CD14-positive monocyte (primary cell): Measurements from ENCODE around the gene CACNA1B. TPM values are rescaled to one million over a fixed set of nuclear protein-coding genes. Genes with fewer than 3 reads are reported as not detected.

Experiments used
- DNase-seq, 3 donors: peaks; one replicate each; pipeline ENCODE4 v3.0.0-alpha.2; 2011 to 2022
- H2AFZ ChIP-seq: 2 replicates; pipeline ENCODE4 v1.6.0; 2012; ENCODE audit warnings: mild to moderate bottlenecking, low read depth, low read length, inconsistent platforms; ENCODE audit not compliant: insufficient read depth, poor library complexity, severe bottlenecking
- H3K27ac ChIP-seq, 2 donors: 1 replicate in 1 of 2; 2 replicates in 1 of 2; pipeline ENCODE4 v1.5.1; 2012 to 2013; ENCODE audit warnings: low read length in 2 of 2, control low read depth in 1 of 2, inconsistent platforms in 1 of 2, low read depth in 1 of 2, mild to moderate bottlenecking in 1 of 2
- H3K27me3 ChIP-seq, 2 donors: one replicate each; pipeline versions ENCODE4 v1.6.0 to v1.6.1; 2011 to 2013; ENCODE audit warnings: low read length in 2 of 2; ENCODE audit not compliant: control insufficient read depth in 2 of 2, insufficient read depth in 2 of 2
- H3K36me3 ChIP-seq, 2 donors: replicated peaks in 1 of 2; 1 replicate in 1 of 2; 2 replicates in 1 of 2; pipeline versions ENCODE4 v1.5.1 to v1.6.1; 2012 to 2013; ENCODE audit warnings: low read length in 2 of 2, control low read depth in 1 of 2, inconsistent platforms in 1 of 2, mild to moderate bottlenecking in 1 of 2; ENCODE audit not compliant: insufficient read depth in 2 of 2, control insufficient read depth in 1 of 2
- H3K4me1 ChIP-seq, 2 donors: 1 replicate in 1 of 2; 2 replicates in 1 of 2; pipeline versions ENCODE4 v1.5.1 to v1.6.1; 2012 to 2013; ENCODE audit warnings: low read length in 2 of 2, control low read depth in 1 of 2, inconsistent platforms in 1 of 2, mild to moderate bottlenecking in 1 of 2, moderate library complexity in 1 of 2; ENCODE audit not compliant: insufficient read depth in 2 of 2, control insufficient read depth in 1 of 2
- H3K4me2 ChIP-seq: replicated peaks from 2 replicates; pipeline ENCODE3; 2012; ENCODE audit warnings: low read length, moderate library complexity, mild to moderate bottlenecking; ENCODE audit not compliant: poor library complexity, severe bottlenecking; ENCODE audit errors: extremely low read depth
- H3K4me3 ChIP-seq, 3 experiments: fragments of 200-600 bp in 1 of 3; sonication (generic) in 1 of 3; replicated peaks in 1 of 3; 1 replicate in 2 of 3; 2 replicates in 1 of 3; pipeline ENCODE4 v1.5.1; 2011 to 2013; ENCODE audit warnings: low read length in 3 of 3, mild to moderate bottlenecking in 3 of 3, control low read depth in 2 of 3, low read depth in 2 of 3, inconsistent platforms in 1 of 3, moderate library complexity in 1 of 3
- H3K79me2 ChIP-seq: 2 replicates; pipeline ENCODE4 v1.6.0; 2012; ENCODE audit warnings: mild to moderate bottlenecking, control low read depth, inconsistent platforms, low read length, moderate library complexity; ENCODE audit not compliant: insufficient read depth
- H3K9ac ChIP-seq: 2 replicates; pipeline ENCODE4 v1.6.0; 2017; ENCODE audit warnings: low read length, mild to moderate bottlenecking; ENCODE audit not compliant: insufficient read depth, poor library complexity, severe bottlenecking
- H3K9me3 ChIP-seq, 2 donors: replicated peaks in 1 of 2; 1 replicate in 1 of 2; 2 replicates in 1 of 2; pipeline versions ENCODE4 v1.5.1 to v1.6.1; 2012 to 2013; ENCODE audit warnings: low read length in 2 of 2, control low read depth in 1 of 2; ENCODE audit not compliant: control insufficient read depth in 1 of 2, insufficient read depth in 1 of 2
- H4K20me1 ChIP-seq: 2 replicates; pipeline ENCODE4 v1.6.0; 2012; ENCODE audit warnings: mild to moderate bottlenecking, low read length, control low read depth, moderate library complexity; ENCODE audit not compliant: insufficient read depth
- H3K27ac Mint-ChIP-seq, 7 donors: one replicate each; pipeline ENCODE4 v1.8.0; 2020; ENCODE audit warnings: mild to moderate bottlenecking in 7 of 7, mixed read lengths in 7 of 7, moderate library complexity in 6 of 7, inconsistent platforms in 2 of 7
- H3K27me3 Mint-ChIP-seq, 3 donors: one replicate each; pipeline ENCODE4 v1.8.0; 2021 to 2022; ENCODE audit warnings: low read depth in 3 of 3, mild to moderate bottlenecking in 3 of 3, mixed read lengths in 3 of 3, moderate library complexity in 3 of 3, inconsistent platforms in 1 of 3
- H3K36me3 Mint-ChIP-seq, 2 donors: one replicate each; pipeline ENCODE4 v1.8.0; 2020; ENCODE audit warnings: mixed read lengths in 2 of 2, inconsistent platforms in 1 of 2, mild to moderate bottlenecking in 1 of 2
- H3K4me1 Mint-ChIP-seq: one replicate; pipeline ENCODE4 v1.8.0; 2020; ENCODE audit warnings: mild to moderate bottlenecking, mixed read lengths
- H3K4me3 Mint-ChIP-seq, 2 donors: one replicate each; pipeline ENCODE4 v1.8.0; 2020; ENCODE audit warnings: mild to moderate bottlenecking in 2 of 2, mixed read lengths in 2 of 2, moderate library complexity in 1 of 2
- H3K9me3 Mint-ChIP-seq, 7 donors: one replicate each; pipeline ENCODE4 v1.8.0; 2020 to 2022; ENCODE audit warnings: mixed read lengths in 7 of 7, mild to moderate bottlenecking in 6 of 7, moderate library complexity in 6 of 7, inconsistent platforms in 2 of 7
- CTCF ChIP-seq: fragments of 200-600 bp; IDR thresholded peaks from one replicate; pipeline ENCODE4 v1.8.0; 2022; ENCODE audit warnings: antibody characterized with exemption, mild to moderate bottlenecking
- WGBS: methylation state at CpG from one replicate; pipeline ENCODE4 v1.1.5; 2013; ENCODE audit warnings: missing lambda C conversion rate; ENCODE audit not compliant: insufficient coverage; 5-methylcytosine and 5-hydroxymethylcytosine counted together
- intact Hi-C, 2 donors: fragments of 100-400 bp; cut with micrococcal nuclease; formaldehyde crosslinking; loops; one replicate each; pipeline versions ENCODE4 v1.15.0 to v1.15.1; 2023
- polyA plus RNA-seq, 3 donors: library from polyadenylated mRNA; depleted of rRNA in 1 of 3; unstranded in 2 of 3; stranded (reverse) in 1 of 3; fragments of 300-500 nt in 2 of 3; fragments of >200 nt in 1 of 3; fragmentation: Illumina TruSeq in 2 of 3; gene quantifications; 1 replicate in 2 of 3; 2 replicates in 1 of 3; pipeline ENCODE4 v1.2.3, GENCODE V29; 2012 to 2021

Gene CACNA1B
- polyA plus RNA-seq, 3 donors = not detected

DNA sequence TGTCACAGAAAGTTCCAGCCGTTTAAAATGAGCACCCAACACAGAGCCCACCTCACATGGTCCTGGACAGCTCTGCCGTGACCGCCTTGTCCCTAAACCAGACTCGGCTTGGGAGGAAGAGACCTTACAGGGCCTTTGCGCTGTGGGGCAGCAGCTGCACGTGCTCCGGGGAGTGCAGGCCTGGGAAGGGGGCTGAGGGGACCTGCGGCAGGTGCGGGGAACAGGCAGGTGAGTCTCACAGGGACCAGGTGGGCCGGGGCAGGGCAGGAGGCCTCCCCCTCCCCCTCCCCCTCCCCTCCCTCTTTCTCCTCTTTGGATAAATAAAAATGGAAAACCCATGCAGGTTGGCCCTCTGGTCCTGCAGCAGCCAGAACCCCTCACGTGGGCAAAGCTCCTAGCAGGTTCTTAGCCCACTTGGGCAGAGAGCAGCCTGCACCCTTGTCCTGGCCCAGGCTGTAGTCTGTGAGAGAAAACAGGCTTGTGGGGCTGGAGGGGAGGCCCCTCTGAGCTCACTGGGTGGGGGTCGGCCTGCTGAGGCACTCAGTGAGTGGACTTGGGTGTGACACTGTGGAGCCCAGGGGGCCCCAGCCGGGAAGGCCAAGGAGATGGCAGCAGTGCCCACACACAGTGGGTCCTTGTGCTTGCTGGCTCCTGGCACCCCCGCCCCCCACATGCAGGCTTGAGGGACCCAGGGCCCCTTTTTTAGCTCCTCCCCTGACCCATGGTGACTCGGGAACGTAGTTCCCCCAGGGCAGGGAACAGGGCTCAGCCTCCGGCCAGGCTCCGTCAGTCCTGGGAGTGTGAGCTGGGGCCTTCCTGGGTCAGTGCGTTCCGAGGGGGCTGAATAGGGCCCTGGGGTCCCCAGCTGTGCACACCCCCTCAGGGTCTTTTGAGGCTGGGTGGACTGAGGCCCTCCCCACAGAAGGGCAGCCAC is 40.0 kb upstream of the CACNA1B start:
- Mint-ChIP-seq H3K36me3 (peaks cover 26 to 40% of the 10 kb centered on the region in 2 donors), H3K27me3 (peaks cover 0 to 2% (median 0%) of the 10 kb centered on the region in 3 donors), H3K4me3 (no peak overlapping the region), H3K9me3 (peaks cover 5 to 21% (median 9%) of the 10 kb centered on the region in 7 donors), H3K4me1 (no peaks in the 10 kb centered on the region), H3K27ac (peak overlapping the region in 1 of 7 donors; percentile 16)
- WGBS = 96% methylated on average over 11 of the region's 20 CpGs
- H3K27me3 ChIP-seq = no peaks in the 10 kb centered on the region
- H3K36me3 ChIP-seq = peaks cover 39 to 47% of the 10 kb centered on the region in 2 donors
- intact Hi-C loops = no loop called here
- peaks cover 0 to 19% of the 10 kb centered on the region in 2 donors for H3K9me3 ChIP-seq
- DNase-seq = no peak
- H3K9ac ChIP-seq = no peak overlapping the region
- TF ChIP-seq CTCF = no peak
- no peak overlapping the region for H3K4me3 ChIP-seq
- H4K20me1 ChIP-seq = no peaks in the 10 kb centered on the region
- H3K27ac ChIP-seq = no peak overlapping the region
- no peaks in the 10 kb centered on the region for H3K4me1 ChIP-seq
- no peak overlapping the region for H3K4me2 ChIP-seq
- H2AFZ ChIP-seq = no peak overlapping the region
- H3K79me2 ChIP-seq = no peaks in the 10 kb centered on the region

DNA sequence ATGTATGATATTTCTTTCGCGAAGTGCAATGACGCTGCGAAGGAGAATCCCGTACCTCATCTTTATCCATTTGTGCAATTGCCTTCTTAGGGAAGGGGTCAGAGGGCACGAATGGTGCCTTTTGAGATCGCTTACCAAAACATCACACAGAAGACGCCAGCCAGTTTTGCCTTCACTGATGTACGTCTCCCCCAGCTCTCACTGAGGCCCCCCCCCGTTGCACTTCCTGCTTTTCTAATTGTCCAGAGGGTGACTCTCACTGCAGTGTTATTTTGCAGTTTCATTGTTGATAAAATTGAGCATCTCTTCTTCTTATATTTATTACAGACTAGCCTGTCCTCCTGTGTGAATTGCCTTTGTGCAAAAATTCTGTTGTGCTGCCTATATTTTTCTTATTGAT is 39.0 kb upstream of the CACNA1B start:
- Histone ChIP-seq H3K9me3 (peaks cover 0 to 19% of the 10 kb centered on the region in 2 donors), H4K20me1 (no peaks in the 10 kb centered on the region), H3K4me1 (no peaks in the 10 kb centered on the region), H3K79me2 (no peaks in the 10 kb centered on the region), H3K4me2 (no peak overlapping the region), H3K4me3 (no peak overlapping the region), H2AFZ (no peak overlapping the region), H3K36me3 (peaks cover 29 to 37% of the 10 kb centered on the region in 2 donors), H3K27ac (no peak overlapping the region), H3K27me3 (no peaks in the 10 kb centered on the region), H3K9ac (no peak overlapping the region)
- intact Hi-C loops = no loop called here
- Mint-ChIP-seq H3K4me1 (no peaks in the 10 kb centered on the region), H3K27me3 (peaks cover 0 to 2% (median 0%) of the 10 kb centered on the region in 3 donors), H3K27ac (peak overlapping the region in 1 of 7 donors; percentile 57), H3K36me3 (peaks cover 22 to 30% of the 10 kb centered on the region in 2 donors), H3K9me3 (peaks cover 6 to 27% (median 11%) of the 10 kb centered on the region in 7 donors), H3K4me3 (no peak overlapping the region)
- no peak for TF ChIP-seq CTCF
- WGBS = 94% methylated on average over 5 of the region's 10 CpGs
- no peak for DNase-seq
